GM23338 (cell line): ENCODE data around the gene SESN1. TPM values are rescaled to one million over a fixed set of nuclear protein-coding genes. Genes with fewer than 3 reads are reported as not detected.

ENCODE experiments used
- ATAC-seq: fragments of 200-7000 bp; cut with Tn5 transposase; 3 replicates; pipeline ENCODE4 v1.9.1; 2020
- DNase-seq: peaks from one replicate; pipeline ENCODE4 v3.0.0-alpha.2; 2015; ENCODE audit warnings: low spot score
- H2AFZ ChIP-seq: fragments of 200-600 bp; sonication (generic); 2 replicates; pipeline ENCODE4 v1.8.0; 2016; ENCODE audit warnings: antibody characterized with exemption, mild to moderate bottlenecking, moderate library complexity
- H3F3A ChIP-seq: fragments of 200-600 bp; sonication (generic); replicated peaks from 2 replicates; pipeline ENCODE4 v1.8.0; 2017; ENCODE audit warnings: antibody characterized with exemption, mixed run types, low read depth
- H3K27ac ChIP-seq: fragments of 200-600 bp; sonication (generic); 2 replicates; pipeline ENCODE4 v1.6.1; 2016; ENCODE audit warnings: low read depth
- H3K27me3 ChIP-seq: fragments of 200-600 bp; sonication (generic); 2 replicates; pipeline ENCODE4 v1.8.0; 2016; ENCODE audit warnings: mild to moderate bottlenecking, mixed run types, moderate library complexity; ENCODE audit not compliant: insufficient read depth
- H3K36me3 ChIP-seq: fragments of 200-600 bp; sonication (generic); 2 replicates; pipeline ENCODE4 v1.8.0; 2016; ENCODE audit warnings: mild to moderate bottlenecking; ENCODE audit not compliant: insufficient read depth
- H3K4me1 ChIP-seq: fragments of 200-600 bp; sonication (generic); 2 replicates; pipeline ENCODE4 v1.8.0; 2016; ENCODE audit warnings: mild to moderate bottlenecking, moderate library complexity; ENCODE audit not compliant: insufficient read depth
- H3K4me2 ChIP-seq: fragments of 200-600 bp; sonication (generic); 2 replicates; pipeline ENCODE4 v1.7.1; 2017; ENCODE audit warnings: mixed run types
- H3K4me3 ChIP-seq: fragments of 200-600 bp; sonication (generic); 2 replicates; pipeline ENCODE4 v1.6.1; 2016; ENCODE audit warnings: mixed run types
- H3K79me2 ChIP-seq: fragments of 200-600 bp; sonication (generic); replicated peaks from 2 replicates; pipeline ENCODE4 v1.8.0; 2017; ENCODE audit warnings: mild to moderate bottlenecking; ENCODE audit not compliant: insufficient read depth
- H3K9me2 ChIP-seq: fragments of 200-600 bp; sonication (generic); 2 replicates; pipeline ENCODE4 v1.8.0; 2017; ENCODE audit not compliant: insufficient read depth
- H4K20me1 ChIP-seq: fragments of 200-600 bp; sonication (generic); replicated peaks from 2 replicates; pipeline ENCODE4 v1.8.0; 2017; ENCODE audit warnings: mild to moderate bottlenecking; ENCODE audit not compliant: insufficient read depth
- H3K27ac Mint-ChIP-seq: 2 replicates; pipeline ENCODE4 v1.8.0; 2020; ENCODE audit warnings: inconsistent platforms, mild to moderate bottlenecking, moderate library complexity, mixed read lengths
- H3K27me3 Mint-ChIP-seq: 3 replicates; pipeline ENCODE4 v1.8.0; 2022; ENCODE audit warnings: low read depth, mild to moderate bottlenecking, moderate library complexity, mixed read lengths, inconsistent platforms; ENCODE audit not compliant: insufficient read depth, poor library complexity
- H3K36me3 Mint-ChIP-seq: 3 replicates; pipeline ENCODE4 v1.8.0; 2021; ENCODE audit warnings: low read depth, mild to moderate bottlenecking, inconsistent platforms, moderate library complexity, mixed read lengths
- H3K4me1 Mint-ChIP-seq: 3 replicates; pipeline ENCODE4 v1.8.0; 2020; ENCODE audit warnings: mild to moderate bottlenecking, inconsistent platforms, mixed read lengths
- H3K4me3 Mint-ChIP-seq: 3 replicates; pipeline ENCODE4 v1.8.0; 2021; ENCODE audit warnings: moderate library complexity, mild to moderate bottlenecking, inconsistent platforms, mixed read lengths
- H3K9me3 Mint-ChIP-seq: 3 replicates; pipeline ENCODE4 v1.8.0; 2020; ENCODE audit warnings: moderate library complexity, mild to moderate bottlenecking, inconsistent platforms, mixed read lengths
- POLR2AphosphoS5 ChIP-seq: IDR thresholded peaks from 2 replicates; pipeline ENCODE4 v1.6.1; 2016; ENCODE audit warnings: antibody characterized with exemption, low read depth
- ZNF331 ChIP-seq: fragments of 250-450 bp; sonication (Bioruptor Pico); IDR thresholded peaks from 2 replicates; pipeline ENCODE4 v1.5.0; 2020; ENCODE audit warnings: low read depth, mild to moderate bottlenecking, moderate library complexity
- polyA plus RNA-seq: library from polyadenylated mRNA; unstranded; fragments of >200 nt; fragmentation: Nextera tagmentation; extraction: Ambion mirVana; gene quantifications from 2 replicates; pipeline ENCODE4 v1.2.1, GENCODE V29; 2016
- total RNA-seq: library from RNA; depleted of rRNA; stranded (reverse); fragments of >200 nt; shearing (Covaris generic); gene quantifications from 2 replicates; pipeline ENCODE4 v1.2.3, GENCODE V29; 2014
- TF ChIP-seq, protein P1 (sequence below): fragments of 250-450 bp; sonication (Bioruptor Pico); IDR thresholded peaks from 2 replicates; pipeline ENCODE4 v1.5.0; 2020; ENCODE audit warnings: mild to moderate bottlenecking, moderate library complexity
- TF ChIP-seq, protein P2 (sequence below): IDR thresholded peaks from 2 replicates; pipeline ENCODE4 v1.6.1; 2016; ENCODE audit warnings: antibody characterized with exemption

The SESN1 gene
- total and polyA plus RNA-seq, 2 experiments from 2014 or later = 26.2 to 36.4 TPM

GRCh38 chr6:109009962-109010704 is 84.5 kb downstream of the SESN1 start:
- no peaks in the 10 kb centered on the region for H3K27me3 ChIP-seq
- peaks cover 21% of the 10 kb centered on the region for H3K4me1 Mint-ChIP-seq
- H3K27ac ChIP-seq = no peak overlapping the region
- peak overlapping the region; percentile 94; the same call in 1 of the 2 replicates for H3K27ac Mint-ChIP-seq
- peak overlapping the region; percentile 93 for H3K4me3 Mint-ChIP-seq
- H3K36me3 Mint-ChIP-seq = no peaks in the 10 kb centered on the region
- H3K36me3 ChIP-seq = no peaks in the 10 kb centered on the region
- peak overlapping the region; percentile 76 for H3K4me3 ChIP-seq
- H3K79me2 ChIP-seq = peaks cover 33% of the 10 kb centered on the region
- no peaks in the 10 kb centered on the region; the same call in 1 of the 2 replicates for H4K20me1 ChIP-seq
- peaks cover 22% of the 10 kb centered on the region for H3K4me1 ChIP-seq
- no peaks in the 10 kb centered on the region for H3K9me2 ChIP-seq
- ATAC-seq = no peak
- H3F3A ChIP-seq = no peaks in the 10 kb centered on the region
- H2AFZ ChIP-seq = peak overlapping the region; percentile 95
- TF ChIP-seq POLR2AphosphoS5 = no peak
- TF ChIP-seq, protein P1, sequence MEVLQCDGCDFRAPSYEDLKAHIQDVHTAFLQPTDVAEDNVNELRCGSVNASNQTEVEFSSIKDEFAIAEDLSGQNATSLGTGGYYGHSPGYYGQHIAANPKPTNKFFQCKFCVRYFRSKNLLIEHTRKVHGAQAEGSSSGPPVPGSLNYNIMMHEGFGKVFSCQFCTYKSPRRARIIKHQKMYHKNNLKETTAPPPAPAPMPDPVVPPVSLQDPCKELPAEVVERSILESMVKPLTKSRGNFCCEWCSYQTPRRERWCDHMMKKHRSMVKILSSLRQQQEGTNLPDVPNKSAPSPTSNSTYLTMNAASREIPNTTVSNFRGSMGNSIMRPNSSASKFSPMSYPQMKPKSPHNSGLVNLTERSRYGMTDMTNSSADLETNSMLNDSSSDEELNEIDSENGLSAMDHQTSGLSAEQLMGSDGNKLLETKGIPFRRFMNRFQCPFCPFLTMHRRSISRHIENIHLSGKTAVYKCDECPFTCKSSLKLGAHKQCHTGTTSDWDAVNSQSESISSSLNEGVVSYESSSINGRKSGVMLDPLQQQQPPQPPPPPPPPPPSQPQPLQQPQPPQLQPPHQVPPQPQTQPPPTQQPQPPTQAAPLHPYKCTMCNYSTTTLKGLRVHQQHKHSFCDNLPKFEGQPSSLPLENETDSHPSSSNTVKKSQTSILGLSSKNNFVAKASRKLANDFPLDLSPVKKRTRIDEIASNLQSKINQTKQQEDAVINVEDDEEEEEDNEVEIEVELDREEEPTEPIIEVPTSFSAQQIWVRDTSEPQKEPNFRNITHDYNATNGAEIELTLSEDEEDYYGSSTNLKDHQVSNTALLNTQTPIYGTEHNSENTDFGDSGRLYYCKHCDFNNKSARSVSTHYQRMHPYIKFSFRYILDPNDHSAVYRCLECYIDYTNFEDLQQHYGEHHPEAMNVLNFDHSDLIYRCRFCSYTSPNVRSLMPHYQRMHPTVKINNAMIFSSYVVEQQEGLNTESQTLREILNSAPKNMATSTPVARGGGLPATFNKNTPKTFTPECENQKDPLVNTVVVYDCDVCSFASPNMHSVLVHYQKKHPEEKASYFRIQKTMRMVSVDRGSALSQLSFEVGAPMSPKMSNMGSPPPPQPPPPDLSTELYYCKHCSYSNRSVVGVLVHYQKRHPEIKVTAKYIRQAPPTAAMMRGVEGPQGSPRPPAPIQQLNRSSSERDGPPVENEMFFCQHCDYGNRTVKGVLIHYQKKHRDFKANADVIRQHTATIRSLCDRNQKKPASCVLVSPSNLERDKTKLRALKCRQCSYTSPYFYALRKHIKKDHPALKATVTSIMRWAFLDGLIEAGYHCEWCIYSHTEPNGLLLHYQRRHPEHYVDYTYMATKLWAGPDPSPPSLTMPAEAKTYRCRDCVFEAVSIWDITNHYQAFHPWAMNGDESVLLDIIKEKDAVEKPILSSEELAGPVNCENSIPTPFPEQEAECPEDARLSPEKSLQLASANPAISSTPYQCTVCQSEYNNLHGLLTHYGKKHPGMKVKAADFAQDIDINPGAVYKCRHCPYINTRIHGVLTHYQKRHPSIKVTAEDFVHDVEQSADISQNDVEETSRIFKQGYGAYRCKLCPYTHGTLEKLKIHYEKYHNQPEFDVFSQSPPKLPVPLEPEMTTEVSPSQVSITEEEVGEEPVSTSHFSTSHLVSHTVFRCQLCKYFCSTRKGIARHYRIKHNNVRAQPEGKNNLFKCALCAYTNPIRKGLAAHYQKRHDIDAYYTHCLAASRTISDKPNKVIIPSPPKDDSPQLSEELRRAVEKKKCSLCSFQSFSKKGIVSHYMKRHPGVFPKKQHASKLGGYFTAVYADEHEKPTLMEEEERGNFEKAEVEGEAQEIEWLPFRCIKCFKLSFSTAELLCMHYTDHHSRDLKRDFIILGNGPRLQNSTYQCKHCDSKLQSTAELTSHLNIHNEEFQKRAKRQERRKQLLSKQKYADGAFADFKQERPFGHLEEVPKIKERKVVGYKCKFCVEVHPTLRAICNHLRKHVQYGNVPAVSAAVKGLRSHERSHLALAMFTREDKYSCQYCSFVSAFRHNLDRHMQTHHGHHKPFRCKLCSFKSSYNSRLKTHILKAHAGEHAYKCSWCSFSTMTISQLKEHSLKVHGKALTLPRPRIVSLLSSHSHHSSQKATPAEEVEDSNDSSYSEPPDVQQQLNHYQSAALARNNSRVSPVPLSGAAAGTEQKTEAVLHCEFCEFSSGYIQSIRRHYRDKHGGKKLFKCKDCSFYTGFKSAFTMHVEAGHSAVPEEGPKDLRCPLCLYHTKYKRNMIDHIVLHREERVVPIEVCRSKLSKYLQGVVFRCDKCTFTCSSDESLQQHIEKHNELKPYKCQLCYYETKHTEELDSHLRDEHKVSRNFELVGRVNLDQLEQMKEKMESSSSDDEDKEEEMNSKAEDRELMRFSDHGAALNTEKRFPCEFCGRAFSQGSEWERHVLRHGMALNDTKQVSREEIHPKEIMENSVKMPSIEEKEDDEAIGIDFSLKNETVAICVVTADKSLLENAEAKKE = no peak
- TF ChIP-seq, protein P2, sequence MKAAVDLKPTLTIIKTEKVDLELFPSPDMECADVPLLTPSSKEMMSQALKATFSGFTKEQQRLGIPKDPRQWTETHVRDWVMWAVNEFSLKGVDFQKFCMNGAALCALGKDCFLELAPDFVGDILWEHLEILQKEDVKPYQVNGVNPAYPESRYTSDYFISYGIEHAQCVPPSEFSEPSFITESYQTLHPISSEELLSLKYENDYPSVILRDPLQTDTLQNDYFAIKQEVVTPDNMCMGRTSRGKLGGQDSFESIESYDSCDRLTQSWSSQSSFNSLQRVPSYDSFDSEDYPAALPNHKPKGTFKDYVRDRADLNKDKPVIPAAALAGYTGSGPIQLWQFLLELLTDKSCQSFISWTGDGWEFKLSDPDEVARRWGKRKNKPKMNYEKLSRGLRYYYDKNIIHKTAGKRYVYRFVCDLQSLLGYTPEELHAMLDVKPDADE = no peak
- no peak for TF ChIP-seq ZNF331
- DNase-seq = no peak
- peak overlapping the region; percentile 83 for H3K4me2 ChIP-seq
- H3K9me3 Mint-ChIP-seq = no peaks in the 10 kb centered on the region
- no peaks in the 10 kb centered on the region for H3K27me3 Mint-ChIP-seq
